NCI-H2196 (cell line): ENCODE data around the gene DDX47.
"Not testable (repeated sequence)": the region's sequence is repeated elsewhere in the genome, so short reads cannot be mapped to it uniquely, and the experiment has no call there.

Experiments
- DNase-seq: peaks from one replicate; lab custom pipeline; 2025; ENCODE audit not compliant: unreplicated experiment; lab: John Stamatoyannopoulos, UW

Gene DDX47

GRCh38 chr12:12871587-12872138 lies 58.5 kb downstream of the DDX47 start:
- DNase-seq, result no peak

- DNase-seq, result peak; percentile 23
Observed at GRCh38 chr12:12872139-12872933, 59.2 kb downstream of the DDX47 start.

DNA sequence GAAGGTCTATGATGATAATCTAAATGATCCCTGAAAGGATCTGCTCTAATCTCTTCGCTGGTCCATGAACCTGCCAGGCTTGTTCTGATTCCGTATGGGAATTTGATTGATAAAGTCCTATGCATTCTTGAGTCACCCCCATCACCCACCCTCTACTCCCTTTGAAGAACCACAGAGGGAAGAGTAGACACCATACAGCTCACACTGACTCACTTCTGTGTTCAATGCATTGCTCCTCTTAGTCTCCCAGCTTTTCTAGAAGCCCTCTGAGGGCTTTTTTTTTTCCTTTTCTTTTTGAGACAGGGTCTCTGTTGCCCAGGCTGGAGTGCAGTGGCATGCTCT lies 59.8 kb downstream of the DDX47 start:
- DNase-seq, result no peak

DNA sequence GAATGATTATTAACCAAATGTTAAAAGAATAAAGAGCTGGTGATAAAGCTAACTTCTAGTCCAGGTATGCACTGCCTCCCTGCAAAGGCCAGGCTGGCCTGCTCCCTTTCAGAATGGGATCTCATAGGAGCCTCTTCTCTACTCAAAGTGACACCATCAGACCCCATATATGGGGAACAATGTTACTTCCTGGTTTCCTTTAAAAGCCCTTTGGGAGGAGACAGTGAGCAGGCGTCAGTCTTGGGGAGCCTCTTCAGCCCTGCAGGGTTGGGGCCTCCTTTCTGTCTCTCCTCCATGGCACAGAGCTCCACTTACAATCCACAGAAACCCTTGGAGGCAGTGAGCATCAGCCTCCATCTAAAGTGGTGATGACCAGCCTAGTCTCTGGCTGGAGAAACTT lies 60.9 kb downstream of the DDX47 start:
- no peak for DNase-seq

GRCh38 chr12:12875301-12875700 lies 62.2 kb downstream of the DDX47 start:
- not testable (repeated sequence) for DNase-seq

GRCh38 chr12:12877153-12877768 lies 64.1 kb downstream of the DDX47 start:
- no peak for DNase-seq

DNA sequence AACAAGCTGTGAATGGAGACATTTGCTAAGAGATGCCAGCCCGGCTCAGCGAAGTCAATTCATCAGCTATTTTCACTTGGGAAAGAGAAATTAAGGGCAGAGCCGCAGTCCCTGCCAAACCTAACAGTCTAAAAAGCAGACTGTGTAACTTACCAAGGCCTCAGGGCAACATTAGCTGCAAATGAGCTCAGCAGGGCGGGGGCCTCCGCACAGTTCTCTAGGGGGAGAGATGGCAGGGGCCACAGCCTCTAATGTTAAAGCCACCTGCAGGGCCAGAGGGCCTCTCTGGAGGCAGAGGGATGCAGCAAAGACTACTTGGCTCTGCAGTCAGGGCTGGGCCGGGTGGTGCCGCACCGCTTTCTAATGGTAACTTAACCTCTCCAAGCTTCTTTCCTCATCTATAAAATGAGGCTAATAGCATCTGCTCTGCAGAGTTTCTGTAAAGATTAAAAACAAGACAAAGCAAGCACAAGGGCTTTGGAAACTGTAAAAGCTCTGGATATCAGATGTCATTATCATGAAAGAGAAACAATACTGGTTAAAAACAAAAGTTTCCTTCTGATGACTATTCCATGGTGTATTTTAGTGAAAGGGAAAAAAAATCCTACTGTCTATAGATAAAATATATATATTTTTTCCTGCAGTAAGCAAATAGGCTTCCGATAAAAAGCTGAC lies 64.8 kb downstream of the DDX47 start:
- no peak for DNase-seq
